ENCODE data around the gene STRADA.
A peak's percentile ranks its signal among the peaks of the same experiment; 100 is the strongest.

Gene STRADA

GRCh38 chr17:63700528-63701455 lies 40.8 kb downstream of the STRADA start:
- DNase-seq = peak; percentile 35

GRCh38 chr17:63699638-63700527 lies 41.7 kb downstream of the STRADA start, which contains the start of gene LIMD2:
Gene LIMD2, minus strand, starts transcription at chr17:63700125. Its CDS starts 827 bp downstream, at chr17:63699298.
- peak; percentile 31 for DNase-seq

- peak; percentile 80 for DNase-seq
Measured at GRCh38 chr17:63698886-63699637, 42.5 kb downstream of the STRADA start.

- DNase-seq = no peak
Measured at GRCh38 chr17:63698381-63698885, 43.2 kb downstream of the STRADA start.

DNA sequence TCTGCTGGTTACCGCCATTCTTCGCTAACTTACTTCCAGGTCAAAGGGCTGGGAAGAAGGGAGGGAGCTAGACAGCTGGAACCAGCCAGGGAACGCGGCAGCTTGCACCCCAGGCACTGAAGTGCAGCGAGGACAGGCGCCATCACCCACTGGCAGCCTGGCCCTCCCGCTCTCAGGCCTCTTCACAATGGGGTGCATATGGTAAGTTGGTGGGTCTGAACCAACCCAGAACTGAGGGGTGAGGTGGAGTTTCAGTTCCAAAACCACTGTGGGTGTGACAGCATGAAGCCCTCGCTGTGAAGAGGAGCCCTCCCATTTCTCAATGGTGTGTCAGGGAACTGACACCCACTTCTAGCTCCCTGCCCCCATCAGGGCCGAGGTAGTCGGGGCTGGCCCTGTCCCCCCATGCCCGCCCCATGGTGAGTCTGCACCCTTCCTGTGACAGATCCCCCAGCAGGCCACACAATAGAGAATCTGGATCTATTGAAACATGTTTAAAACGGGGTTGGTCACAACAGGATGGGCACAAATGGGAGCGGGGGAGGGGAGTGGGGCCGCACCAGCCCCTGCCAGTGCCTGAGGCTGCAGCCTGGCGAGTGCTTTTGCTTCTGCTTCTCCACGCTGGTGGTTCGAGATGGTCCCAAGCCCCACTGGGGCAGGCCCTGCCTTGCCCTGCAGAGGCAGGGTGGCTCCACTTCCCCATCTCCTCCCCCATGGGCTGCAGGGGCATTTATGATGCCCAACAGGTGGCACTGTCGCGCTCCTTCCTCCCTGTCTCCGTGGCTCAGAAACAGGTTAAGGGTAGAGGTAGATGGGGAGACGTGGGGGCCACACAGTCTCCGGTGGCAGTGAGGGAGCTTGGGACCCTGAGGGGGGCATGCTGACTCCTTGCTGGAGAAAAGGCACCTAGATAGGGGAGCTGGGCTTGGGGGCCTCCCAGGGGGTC lies 44.0 kb downstream of the STRADA start:
- DNase-seq = peak; percentile 88

- peak; percentile 72 for DNase-seq
Measured at GRCh38 chr17:63696381-63696961, 45.1 kb downstream of the STRADA start.

DNA sequence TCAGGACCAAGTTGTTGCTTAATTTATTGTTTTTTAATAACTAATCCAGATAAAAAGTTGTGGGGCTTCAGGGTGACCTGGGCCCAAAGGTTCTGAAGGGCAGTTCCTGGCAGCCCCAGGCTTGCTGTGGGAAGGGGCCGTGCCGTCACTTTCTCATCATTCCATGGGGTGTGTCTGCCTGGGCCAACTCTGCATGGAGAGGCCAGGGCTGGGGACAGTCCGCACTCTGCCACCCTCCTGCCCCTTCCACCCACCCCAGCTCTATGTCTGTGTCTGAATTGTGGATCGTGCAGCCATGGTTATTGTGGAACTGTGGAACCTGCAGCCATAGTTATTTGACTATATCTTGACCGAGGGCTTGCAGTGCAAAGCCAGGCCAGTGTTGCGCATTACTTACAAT lies 45.7 kb downstream of the STRADA start:
- no peak for DNase-seq

DNA sequence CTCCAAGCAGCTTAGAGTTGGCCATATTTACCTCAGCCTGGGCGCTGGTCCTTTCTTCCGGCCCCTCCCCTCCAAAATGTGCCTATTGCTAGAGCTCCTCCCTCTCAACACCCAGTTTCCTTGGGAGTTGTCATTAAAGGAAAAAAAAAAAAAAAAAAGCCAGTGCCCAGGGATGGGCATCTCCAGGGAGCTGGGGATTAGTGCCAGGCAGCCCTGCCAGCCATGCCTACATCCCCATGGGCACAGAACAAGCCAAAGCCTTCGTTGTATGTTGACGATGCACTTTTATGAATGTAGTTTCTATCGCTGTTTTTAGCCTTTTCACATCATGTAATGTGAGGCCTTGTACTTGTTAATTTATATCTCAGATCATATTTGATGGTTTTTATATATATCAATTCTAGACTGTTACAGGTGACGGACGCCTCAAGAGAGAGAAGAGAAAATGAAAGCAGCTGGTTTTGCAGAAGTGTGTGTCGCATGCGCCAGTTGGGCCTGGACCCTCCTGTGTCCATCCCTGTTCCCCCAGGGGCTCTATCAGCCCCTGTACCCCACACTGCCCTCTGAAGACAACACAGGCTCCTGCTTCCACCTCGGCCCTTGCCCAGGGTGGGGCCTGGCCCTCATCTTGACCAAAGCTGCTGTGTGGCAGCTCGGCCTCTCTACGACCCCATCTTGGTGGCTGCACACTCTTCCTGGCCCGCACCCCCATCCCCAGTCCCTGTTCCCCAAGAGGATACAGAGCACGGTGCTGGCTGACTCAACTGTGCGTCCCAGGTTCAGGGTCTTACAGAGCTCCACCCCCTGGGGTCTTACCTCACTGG lies 46.4 kb downstream of the STRADA start:
- DNase-seq = peak; percentile 15

- peak; percentile 17 for DNase-seq
Measured at GRCh38 chr17:63694229-63694949, 47.2 kb downstream of the STRADA start.

GRCh38 chr17:63693411-63694113 lies 48.0 kb downstream of the STRADA start:
- DNase-seq = no peak

- no peak for DNase-seq
Measured at GRCh38 chr17:63692195-63692816, 49.3 kb downstream of the STRADA start.

DNA sequence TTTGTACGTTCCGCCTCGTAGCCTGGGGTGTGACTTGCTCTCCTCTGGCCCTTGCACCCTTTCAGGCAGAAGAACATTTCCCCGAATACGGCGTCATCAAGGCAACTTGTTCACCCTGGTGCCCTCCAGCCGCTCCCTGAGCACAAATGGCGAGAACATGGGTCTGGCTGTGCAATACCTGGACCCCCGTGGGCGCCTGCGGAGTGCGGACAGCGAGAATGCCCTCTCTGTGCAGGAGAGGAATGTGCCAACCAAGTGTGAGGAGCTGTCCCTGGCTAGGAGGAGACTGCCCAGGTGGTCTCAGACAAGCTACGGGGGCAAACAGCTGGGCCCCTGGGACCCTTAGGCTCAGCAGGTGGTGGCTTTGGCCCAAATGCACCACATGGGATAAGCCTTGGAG lies 52.1 kb downstream of the STRADA start:
- DNase-seq = no peak

DNA sequence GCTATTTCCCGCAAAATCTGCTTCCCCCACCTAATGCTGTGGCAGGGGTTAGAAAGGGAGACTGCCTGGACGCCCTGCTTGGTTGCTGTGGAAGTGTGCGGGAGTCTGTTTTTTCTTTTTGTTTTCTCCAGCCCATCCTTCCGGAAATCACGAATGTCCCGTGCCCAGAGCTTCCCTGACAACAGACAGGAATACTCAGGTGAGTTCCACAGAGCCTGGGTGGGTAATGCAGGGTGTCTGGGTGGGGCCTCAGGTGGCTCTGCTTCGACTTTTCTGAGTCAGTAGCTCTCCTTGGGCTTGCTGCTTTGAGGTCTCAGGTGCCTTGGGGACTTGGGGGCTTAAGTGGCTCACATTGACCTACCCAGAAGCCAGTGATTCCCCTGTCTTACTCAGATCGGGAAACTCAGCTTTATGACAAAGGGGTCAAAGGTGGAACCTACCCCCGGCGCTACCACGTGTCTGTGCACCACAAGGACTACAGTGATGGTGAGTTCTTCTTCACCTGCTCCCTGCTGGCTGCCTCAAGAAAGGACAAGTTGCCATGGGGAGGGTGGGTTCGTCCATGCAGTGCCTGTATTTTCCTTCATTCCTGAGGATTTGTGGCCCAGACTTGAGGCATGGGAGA lies 53.1 kb downstream of the STRADA start:
- no peak for DNase-seq

GRCh38 chr17:63686138-63686685 lies 55.4 kb downstream of the STRADA start:
- no peak for DNase-seq

- no peak for DNase-seq
Measured at GRCh38 chr17:63685578-63685977, 56.0 kb downstream of the STRADA start.

- no peak for DNase-seq
Measured at GRCh38 chr17:63685041-63685440, 56.6 kb downstream of the STRADA start.

DNA sequence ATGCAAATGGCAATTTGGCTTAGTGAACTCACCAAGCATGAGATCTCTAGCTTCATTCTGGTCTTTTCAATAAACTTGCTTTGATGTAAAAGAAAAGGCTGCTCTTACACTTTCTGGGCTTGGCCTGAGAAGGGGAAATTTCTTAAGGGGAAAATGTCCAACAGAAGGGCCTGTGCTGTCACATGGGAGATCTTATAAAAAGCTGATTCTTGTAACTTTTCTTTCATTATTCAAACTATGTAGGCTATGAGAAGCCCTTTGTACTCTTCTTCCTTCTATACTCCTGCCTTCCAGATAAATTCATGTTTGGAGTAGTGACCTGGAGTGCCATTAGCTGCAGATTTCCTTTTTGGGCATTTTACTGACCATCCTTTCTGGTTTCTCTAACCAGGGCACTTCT lies 58.6 kb downstream of the STRADA start:
- no peak for DNase-seq
